GM12865 (cell line): Measurements from ENCODE around the gene CDH13.

ENCODE experiments used
- DNase-seq: peaks from one replicate; pipeline ENCODE4 v3.0.0; 2010; ENCODE audit warnings: low read depth
- H3K4me3 ChIP-seq: 2 replicates; pipeline ENCODE4 v1.5.1; 2011; ENCODE audit warnings: mild to moderate bottlenecking, low read depth, low read length, control low read depth
- CTCF ChIP-seq: IDR thresholded peaks from 2 replicates; pipeline ENCODE4 v1.5.1; 2011; ENCODE audit warnings: low read length, control low read depth, low read depth, inconsistent platforms; ENCODE audit not compliant: insufficient read depth; ENCODE audit errors: missing control alignments

The CDH13 gene

GRCh38 chr16:83110269-83110668, 483.5 kb downstream of the CDH13 start:
- no peak overlapping the region for H3K4me3 ChIP-seq
- peak; percentile 23 for DNase-seq
- no peak for TF ChIP-seq CTCF

GRCh38 chr16:83113317-83113716, 486.5 kb downstream of the CDH13 start:
- DNase-seq, result peak; percentile 28
- no peak overlapping the region for H3K4me3 ChIP-seq
- TF ChIP-seq CTCF, result peak; percentile 50

- DNase-seq, result no peak
- H3K4me3 ChIP-seq, result no peak overlapping the region
- no peak for TF ChIP-seq CTCF
Observed at GRCh38 chr16:83113811-83114210, 487.0 kb downstream of the CDH13 start.

- DNase-seq, result no peak
- no peak for TF ChIP-seq CTCF
- H3K4me3 ChIP-seq, result no peak overlapping the region
Observed at GRCh38 chr16:83115491-83116232, 488.9 kb downstream of the CDH13 start.

- no peak overlapping the region for H3K4me3 ChIP-seq
- DNase-seq, result no peak
- no peak for TF ChIP-seq CTCF
Observed at GRCh38 chr16:83116274-83116892, 489.6 kb downstream of the CDH13 start.

GRCh38 chr16:83117810-83118209, 491.0 kb downstream of the CDH13 start:
- TF ChIP-seq CTCF, result no peak
- H3K4me3 ChIP-seq, result no peak overlapping the region
- DNase-seq, result no peak
